ENCODE results near the gene BCL2L15.

Gene BCL2L15

DNA sequence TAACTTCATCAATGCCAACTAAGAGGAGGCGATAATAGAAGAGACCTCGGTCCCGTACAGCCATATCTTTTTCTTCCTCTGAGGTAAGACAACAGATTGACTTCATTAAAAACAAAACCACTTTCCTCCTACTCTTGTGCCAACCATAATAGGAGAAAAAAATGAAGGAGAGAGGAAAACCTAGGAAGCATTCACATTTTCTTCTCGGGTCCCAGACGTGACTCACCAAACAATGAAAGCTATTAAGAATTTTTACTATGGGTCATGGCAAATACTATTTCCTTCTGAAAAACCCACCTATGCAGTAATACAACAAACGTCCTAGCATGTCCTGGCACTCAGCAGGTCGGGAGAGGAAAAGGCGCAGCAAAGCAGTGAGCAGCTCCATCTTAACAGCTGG, 8.6 kb upstream of the BCL2L15 start:
- H3K9me3 Mint-ChIP-seq: no peaks in the 10 kb centered on the region
- TF ChIP-seq, protein P1, sequence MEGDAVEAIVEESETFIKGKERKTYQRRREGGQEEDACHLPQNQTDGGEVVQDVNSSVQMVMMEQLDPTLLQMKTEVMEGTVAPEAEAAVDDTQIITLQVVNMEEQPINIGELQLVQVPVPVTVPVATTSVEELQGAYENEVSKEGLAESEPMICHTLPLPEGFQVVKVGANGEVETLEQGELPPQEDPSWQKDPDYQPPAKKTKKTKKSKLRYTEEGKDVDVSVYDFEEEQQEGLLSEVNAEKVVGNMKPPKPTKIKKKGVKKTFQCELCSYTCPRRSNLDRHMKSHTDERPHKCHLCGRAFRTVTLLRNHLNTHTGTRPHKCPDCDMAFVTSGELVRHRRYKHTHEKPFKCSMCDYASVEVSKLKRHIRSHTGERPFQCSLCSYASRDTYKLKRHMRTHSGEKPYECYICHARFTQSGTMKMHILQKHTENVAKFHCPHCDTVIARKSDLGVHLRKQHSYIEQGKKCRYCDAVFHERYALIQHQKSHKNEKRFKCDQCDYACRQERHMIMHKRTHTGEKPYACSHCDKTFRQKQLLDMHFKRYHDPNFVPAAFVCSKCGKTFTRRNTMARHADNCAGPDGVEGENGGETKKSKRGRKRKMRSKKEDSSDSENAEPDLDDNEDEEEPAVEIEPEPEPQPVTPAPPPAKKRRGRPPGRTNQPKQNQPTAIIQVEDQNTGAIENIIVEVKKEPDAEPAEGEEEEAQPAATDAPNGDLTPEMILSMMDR (IDR thresholded peaks at IDR 0.05): no peak
- peaks cover 47% of the 10 kb centered on the region for H3K36me3 Mint-ChIP-seq (ENCODE audit: low read depth)
- DNase-seq: no peak
- H3K4me3 Mint-ChIP-seq: no peak overlapping the region
- no peak overlapping the region for H3K27ac Mint-ChIP-seq
- H3K4me1 Mint-ChIP-seq: no peaks in the 10 kb centered on the region
- H3K27me3 Mint-ChIP-seq (ENCODE audit: low read depth, poor library complexity): peaks cover 7% of the 10 kb centered on the region

DNA sequence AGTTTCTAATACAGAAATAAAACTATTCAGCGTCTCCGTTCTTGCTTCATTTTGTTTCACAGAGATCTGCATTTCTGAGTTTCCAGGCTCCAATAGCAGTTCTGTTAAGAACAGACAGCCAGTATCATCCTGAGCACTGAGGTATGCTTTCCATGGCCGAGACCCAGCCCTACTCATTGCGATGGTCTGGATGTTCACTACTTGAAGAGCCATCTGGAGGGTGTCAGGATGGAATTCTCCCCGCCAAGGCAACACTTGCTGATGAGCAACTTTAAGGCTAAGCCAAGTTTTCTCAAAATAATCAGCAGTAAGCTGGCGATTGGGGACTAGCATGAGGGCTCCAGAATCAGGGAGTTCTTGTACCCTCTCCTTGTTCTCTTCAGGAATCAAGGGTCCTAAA, 7.7 kb upstream of the BCL2L15 start:
- no peak overlapping the region for H3K27ac Mint-ChIP-seq
- TF ChIP-seq, protein P1 (IDR thresholded peaks at IDR 0.05): no peak
- H3K27me3 Mint-ChIP-seq (ENCODE audit: low read depth, poor library complexity): peaks cover 7% of the 10 kb centered on the region

DNA sequence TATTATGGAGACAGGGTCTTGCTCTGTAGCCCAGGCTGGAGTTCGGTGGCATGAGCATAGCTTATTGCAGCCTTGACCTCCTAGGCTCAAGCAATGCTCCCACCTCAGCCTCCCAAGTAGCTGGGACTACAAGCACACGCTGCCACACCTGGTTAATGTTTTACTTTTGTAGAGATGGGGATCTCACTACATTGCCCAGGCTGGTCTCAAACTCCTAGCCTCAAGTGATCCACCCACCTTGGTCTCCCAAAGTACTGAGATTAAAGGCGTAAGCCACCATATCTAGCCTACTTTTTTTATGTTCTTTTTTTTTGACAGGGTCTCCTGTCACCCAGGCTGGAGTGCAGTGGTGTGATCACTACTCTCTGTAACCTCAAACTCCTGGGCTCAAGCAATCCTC, 5.9 kb upstream of the BCL2L15 start:
- H3K9me3 Mint-ChIP-seq: no peaks in the 10 kb centered on the region
- peaks cover 7% of the 10 kb centered on the region for H3K27me3 Mint-ChIP-seq (ENCODE audit: low read depth, poor library complexity)
- no peak overlapping the region for H3K27ac Mint-ChIP-seq
- no peak overlapping the region for H3K4me3 Mint-ChIP-seq
- no peak for DNase-seq
- TF ChIP-seq, protein P1 (IDR thresholded peaks at IDR 0.05): no peak
- H3K36me3 Mint-ChIP-seq (ENCODE audit: low read depth): peaks cover 25% of the 10 kb centered on the region
- H3K4me1 Mint-ChIP-seq: no peaks in the 10 kb centered on the region

More for the DNA sequence above, 7.7 kb upstream of the BCL2L15 start:
- H3K4me3 Mint-ChIP-seq: no peak overlapping the region
- peaks cover 42% of the 10 kb centered on the region for H3K36me3 Mint-ChIP-seq (ENCODE audit: low read depth)
- no peaks in the 10 kb centered on the region for H3K4me1 Mint-ChIP-seq
- no peak for DNase-seq
- H3K9me3 Mint-ChIP-seq: no peaks in the 10 kb centered on the region

DNA sequence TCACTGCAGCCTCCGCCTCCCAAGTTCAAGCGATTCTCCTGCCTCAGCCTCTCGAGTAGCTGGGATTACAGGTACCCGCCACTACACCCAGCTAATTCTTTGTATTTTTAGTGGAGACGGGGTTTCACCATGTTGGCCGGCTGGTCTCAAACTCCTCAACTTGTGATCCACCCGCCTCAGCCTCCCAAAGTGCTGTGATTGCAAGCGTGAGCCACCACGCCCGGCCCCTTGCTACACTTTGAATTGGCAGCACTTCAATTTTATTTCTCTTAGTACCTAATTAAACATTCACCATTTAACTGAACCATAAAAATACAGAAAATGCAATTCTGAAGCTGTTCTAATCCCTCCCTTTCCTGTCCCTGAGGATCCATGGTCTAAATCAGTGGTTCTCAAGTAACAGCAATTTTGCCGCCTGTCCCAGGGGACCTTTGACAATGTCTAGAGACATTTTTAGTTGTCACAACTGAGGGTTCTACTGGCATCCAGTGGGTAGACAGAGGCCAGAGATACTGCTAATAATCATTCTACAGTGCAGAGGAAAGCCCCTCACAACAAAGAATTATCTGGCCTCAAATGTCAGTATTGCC, 4.3 kb upstream of the BCL2L15 start:
- H3K4me3 Mint-ChIP-seq: no peak overlapping the region
- H3K4me1 Mint-ChIP-seq: no peaks in the 10 kb centered on the region
- DNase-seq: no peak
- peaks cover 16% of the 10 kb centered on the region for H3K36me3 Mint-ChIP-seq (ENCODE audit: low read depth)
- TF ChIP-seq, protein P1 (IDR thresholded peaks at IDR 0.05): no peak
- H3K9me3 Mint-ChIP-seq: no peaks in the 10 kb centered on the region
- peaks cover 6% of the 10 kb centered on the region for H3K27me3 Mint-ChIP-seq (ENCODE audit: low read depth, poor library complexity)
- peak overlapping the region; percentile 18 for H3K27ac Mint-ChIP-seq

DNA sequence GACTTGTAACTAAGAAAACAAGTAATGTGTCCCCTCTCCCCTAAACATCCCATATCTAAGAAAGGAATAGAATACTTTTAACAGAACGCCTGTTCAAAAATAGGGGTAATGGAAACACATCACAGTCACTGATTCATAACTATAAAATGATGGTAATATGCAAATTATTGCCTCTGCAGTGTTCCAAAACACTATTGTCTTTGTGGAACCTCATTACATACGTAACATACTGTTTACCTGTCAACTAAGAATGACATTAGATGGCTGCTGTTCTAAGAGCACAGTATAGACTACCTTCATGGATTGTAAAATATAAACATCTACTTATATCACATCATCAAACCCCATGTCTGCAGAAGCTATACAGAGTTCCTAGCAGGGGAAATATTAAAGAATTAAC, 3.4 kb upstream of the BCL2L15 start:
- no peak overlapping the region for H3K4me3 Mint-ChIP-seq
- DNase-seq: no peak
- TF ChIP-seq, protein P1 (IDR thresholded peaks at IDR 0.05): no peak
- H3K27me3 Mint-ChIP-seq (ENCODE audit: low read depth, poor library complexity): peaks cover 4% of the 10 kb centered on the region
- H3K4me1 Mint-ChIP-seq: no peaks in the 10 kb centered on the region
- no peak overlapping the region for H3K27ac Mint-ChIP-seq
- H3K9me3 Mint-ChIP-seq: no peaks in the 10 kb centered on the region
- H3K36me3 Mint-ChIP-seq (ENCODE audit: low read depth): peaks cover 8% of the 10 kb centered on the region
